T1000 (cell line): ENCODE results near the gene C10orf71.

ENCODE experiments used
- DNase-seq: peaks from one replicate; lab custom pipeline; 2025; ENCODE audit warnings: mixed read lengths; lab: John Stamatoyannopoulos, UW

C10orf71 gene

GRCh38 chr10:49272251-49273081, 26.5 kb upstream of the C10orf71 start:
- DNase-seq, result no peak

- no peak for DNase-seq
Observed at GRCh38 chr10:49273082-49273465, 25.9 kb upstream of the C10orf71 start.

GRCh38 chr10:49273626-49274025, 25.3 kb upstream of the C10orf71 start:
- no peak for DNase-seq

- DNase-seq, result no peak
Observed at GRCh38 chr10:49274886-49275285, 24.1 kb upstream of the C10orf71 start.

GRCh38 chr10:49275896-49276295, 23.1 kb upstream of the C10orf71 start:
- no peak for DNase-seq

- DNase-seq, result no peak
Observed at GRCh38 chr10:49276596-49276995, 22.4 kb upstream of the C10orf71 start.

GRCh38 chr10:49277973-49278372, 21.0 kb upstream of the C10orf71 start:
- no peak for DNase-seq

GRCh38 chr10:49278497-49278981, 20.4 kb upstream of the C10orf71 start:
- DNase-seq, result no peak

GRCh38 chr10:49279015-49279880, 19.7 kb upstream of the C10orf71 start:
- no peak for DNase-seq

GRCh38 chr10:49280001-49280408, 19.0 kb upstream of the C10orf71 start:
- DNase-seq, result no peak

- DNase-seq, result no peak
Observed at GRCh38 chr10:49281461-49281860, 17.5 kb upstream of the C10orf71 start.

GRCh38 chr10:49282306-49282705, 16.7 kb upstream of the C10orf71 start:
- no peak for DNase-seq

GRCh38 chr10:49282879-49283341, 16.1 kb upstream of the C10orf71 start:
- no peak for DNase-seq

- DNase-seq, result no peak
Observed at GRCh38 chr10:49283491-49283890, 15.5 kb upstream of the C10orf71 start.

- no peak for DNase-seq
Observed at GRCh38 chr10:49284356-49284755, 14.6 kb upstream of the C10orf71 start.

GRCh38 chr10:49285232-49285631, 13.7 kb upstream of the C10orf71 start:
- no peak for DNase-seq

- DNase-seq, result no peak
Observed at GRCh38 chr10:49286686-49287085, 12.3 kb upstream of the C10orf71 start.

GRCh38 chr10:49287689-49288340, 11.2 kb upstream of the C10orf71 start:
- no peak for DNase-seq

GRCh38 chr10:49288341-49289065, 10.5 kb upstream of the C10orf71 start:
- DNase-seq, result no peak

GRCh38 chr10:49289480-49289879, 9.5 kb upstream of the C10orf71 start:
- no peak for DNase-seq

GRCh38 chr10:49290131-49290530, 8.8 kb upstream of the C10orf71 start:
- no peak for DNase-seq

- DNase-seq, result no peak
Observed at GRCh38 chr10:49290607-49291006, 8.4 kb upstream of the C10orf71 start.
